Activated naive CD4-positive, alpha-beta T cell treated with anti-CD3 and anti-CD28 coated beads, Interleukin-2, amount 50 U/mL, for 16 hours (primary cell): Measurements from ENCODE around the gene BLVRB.
"Not testable (repeated sequence)": the region's sequence is repeated elsewhere in the genome, so short reads cannot be mapped to it uniquely, and the experiment has no call there.

ENCODE experiments used
- DNase-seq: peaks from one replicate; pipeline ENCODE4 v3.0.0-alpha.2; 2020

Gene BLVRB

DNA sequence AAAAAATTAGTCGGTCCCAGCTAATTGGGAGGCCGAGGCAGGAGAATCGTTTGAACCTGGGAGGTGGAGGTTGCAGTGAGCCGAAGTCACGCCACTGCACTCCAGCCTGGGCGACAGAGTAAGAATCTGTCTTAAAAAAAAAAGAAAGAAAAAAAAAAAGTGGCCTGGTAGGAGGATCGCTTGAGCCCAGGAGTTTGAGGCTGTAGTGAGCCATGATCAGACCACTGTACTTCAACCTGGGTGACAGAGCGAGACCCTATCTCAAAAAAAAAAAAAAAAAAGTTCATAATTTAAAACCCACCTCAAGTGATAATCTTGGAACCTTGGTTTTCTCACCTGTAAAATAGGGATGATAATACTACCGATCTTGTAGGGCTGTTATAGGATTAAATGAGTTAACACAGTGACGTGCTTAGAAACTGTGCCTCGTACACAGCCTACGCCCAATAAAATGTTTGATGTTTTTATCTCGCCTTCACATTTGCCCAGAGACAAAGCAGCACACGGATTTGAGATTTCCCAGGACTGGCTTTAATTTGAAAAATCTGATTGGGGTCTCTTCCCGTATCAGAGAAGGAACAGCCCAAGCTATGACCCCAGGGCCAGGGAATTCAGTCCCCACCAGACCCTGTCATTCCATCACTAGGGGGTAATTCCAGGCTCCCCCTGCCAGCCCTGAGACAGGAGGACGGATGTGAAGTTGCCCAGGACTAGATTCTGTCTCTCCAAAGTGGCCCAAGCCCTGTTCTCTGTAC is 43.4 kb downstream of the BLVRB start:
- no peak for DNase-seq

DNA sequence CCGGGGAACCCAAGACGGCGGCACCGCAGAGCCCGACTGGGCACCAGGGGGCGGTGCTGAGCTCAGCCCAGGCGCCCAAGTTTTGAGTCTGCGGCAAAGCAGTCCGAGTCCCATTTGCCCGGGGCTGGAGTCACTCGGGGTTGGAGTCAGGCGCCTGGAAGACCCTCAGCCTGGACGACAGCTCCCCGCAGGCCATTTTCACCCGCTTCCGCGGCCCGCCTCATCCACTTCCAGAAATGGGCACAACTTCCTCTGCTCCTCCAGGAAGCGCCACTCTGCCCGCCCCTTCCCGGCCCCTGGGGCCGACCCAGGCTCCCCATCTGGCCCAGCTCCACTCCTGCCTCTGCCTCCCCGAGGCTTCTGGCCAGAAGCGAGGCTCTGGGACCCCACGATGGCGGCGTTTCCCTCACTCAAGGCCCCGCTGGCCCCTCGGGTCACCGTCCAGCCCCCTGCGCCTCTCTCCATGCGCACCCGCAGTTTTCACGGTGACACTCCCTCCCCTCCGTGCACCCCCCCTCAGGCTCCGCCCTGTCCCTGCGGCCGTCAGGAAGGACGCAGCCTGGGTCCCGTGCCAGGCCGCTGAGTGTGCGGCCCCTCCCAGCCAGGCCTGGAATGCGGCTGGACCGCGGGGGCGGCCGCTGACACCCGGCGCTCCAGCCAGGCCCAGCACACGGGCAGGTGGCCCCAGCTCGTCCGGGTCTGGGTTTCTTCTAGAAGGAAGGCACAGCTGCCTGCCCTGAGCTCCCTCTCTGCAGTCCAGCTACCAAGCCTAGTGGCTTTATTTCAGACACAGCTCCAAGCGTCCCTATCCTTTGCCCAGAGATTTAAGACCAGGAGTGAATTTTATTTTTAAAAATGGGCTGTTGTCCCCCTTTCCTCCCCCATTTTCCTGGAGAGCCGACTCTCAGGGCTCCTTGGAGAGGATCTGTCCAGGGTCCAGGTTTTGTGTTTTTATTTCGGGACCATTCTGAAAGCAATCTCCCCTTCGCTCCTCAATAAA is 44.5 kb downstream of the BLVRB start:
- peak; percentile 71 for DNase-seq

DNA sequence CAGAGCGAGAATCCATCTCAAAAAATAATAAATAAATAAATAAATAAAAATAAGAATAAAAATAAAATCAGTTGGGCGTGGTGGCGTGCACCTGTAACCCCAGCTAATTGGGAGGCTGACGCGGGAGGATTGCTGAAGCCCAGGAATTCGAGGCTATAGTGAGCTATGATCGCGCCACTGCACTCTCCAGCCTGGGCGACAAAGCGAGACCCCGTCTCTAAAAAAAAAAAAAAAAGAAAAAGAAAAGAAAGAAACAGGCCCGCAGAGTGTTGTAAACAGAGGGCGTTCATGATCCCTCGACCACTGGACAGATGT is 45.1 kb downstream of the BLVRB start:
- no peak for DNase-seq

DNA sequence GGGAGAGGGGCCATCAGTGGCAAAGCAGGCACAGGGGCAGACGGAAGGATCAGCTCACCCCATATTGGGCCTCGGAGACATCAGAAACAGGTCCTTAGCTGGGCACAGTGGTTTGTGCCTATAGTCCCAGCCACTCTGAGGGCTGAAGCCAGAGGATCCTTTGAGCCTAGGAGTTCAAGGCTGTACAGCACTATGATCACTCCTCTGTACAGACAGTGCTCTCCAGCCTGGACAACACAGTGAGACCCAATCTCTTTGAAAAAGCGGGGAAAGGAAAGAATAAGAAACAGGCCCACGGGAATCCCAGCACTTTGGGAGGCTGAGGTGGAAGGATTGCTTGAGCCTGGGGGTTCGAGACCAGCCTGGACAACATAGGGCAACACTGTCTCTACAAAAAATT is 45.8 kb downstream of the BLVRB start:
- no peak for DNase-seq

DNA sequence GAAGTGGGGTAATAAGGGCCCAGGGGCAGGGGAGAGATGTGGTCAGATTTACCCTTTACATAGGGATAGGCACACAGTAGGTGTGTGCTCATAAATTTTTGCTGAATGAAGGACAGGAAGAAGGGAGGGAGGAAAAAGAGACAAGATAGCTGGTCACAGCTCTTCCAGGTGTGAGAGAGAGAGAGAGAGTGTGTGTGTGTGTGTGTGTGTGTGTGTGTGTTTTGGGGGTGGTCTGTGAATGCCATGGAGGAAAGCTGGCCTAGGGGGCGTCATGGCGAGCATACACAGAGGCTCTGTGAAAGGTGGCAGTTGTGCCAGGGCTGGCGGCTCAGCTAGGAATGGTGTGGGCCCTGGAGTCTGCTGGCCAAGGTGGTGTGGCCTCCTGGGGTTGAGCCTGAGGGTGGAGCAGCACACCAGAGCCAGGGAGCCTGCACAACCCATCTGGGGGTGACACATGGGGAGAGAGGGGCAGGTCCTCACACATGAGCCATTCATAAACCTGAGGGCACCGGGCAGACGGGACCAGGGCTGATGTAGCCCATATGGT is 46.4 kb downstream of the BLVRB start:
- no peak for DNase-seq

DNA sequence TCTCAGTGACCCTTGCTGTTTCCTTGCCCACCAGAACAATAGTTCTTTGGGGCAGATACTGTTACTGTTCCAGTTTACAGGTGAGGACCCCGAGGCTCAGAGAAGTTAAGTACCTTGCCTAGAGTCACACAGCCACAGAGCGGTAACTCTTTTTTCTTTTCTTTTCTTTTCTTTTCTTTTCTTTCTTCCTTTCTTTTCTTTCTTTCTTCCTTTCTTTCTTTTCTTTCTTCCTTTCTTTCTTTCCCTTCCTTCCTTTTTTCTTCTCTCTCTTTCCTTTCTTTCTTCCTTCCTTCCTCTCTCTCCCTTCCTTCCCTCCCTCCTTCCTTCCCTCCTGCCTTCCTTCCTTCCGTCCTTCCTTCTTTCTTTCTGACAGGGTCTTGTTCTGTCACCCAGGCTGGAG is 47.5 kb downstream of the BLVRB start:
- no peak for DNase-seq

DNA sequence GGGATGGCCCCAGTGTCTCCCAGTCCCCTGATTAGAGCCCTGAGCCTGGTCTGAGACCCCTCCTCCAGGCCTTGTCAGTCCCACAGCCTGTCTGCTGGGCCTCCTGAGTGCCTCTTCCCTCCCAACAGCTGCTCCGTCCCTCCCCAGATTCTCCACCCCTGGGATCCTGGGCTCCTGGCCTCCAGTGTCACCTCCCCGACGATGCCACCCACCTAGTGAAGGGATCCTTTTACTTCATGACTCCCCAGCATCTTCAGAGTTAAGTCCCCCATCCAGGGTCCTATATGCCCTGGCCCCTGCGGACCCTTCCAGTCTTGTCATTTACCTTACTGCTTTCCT is 47.9 kb downstream of the BLVRB start:
- DNase-seq: no peak

DNA sequence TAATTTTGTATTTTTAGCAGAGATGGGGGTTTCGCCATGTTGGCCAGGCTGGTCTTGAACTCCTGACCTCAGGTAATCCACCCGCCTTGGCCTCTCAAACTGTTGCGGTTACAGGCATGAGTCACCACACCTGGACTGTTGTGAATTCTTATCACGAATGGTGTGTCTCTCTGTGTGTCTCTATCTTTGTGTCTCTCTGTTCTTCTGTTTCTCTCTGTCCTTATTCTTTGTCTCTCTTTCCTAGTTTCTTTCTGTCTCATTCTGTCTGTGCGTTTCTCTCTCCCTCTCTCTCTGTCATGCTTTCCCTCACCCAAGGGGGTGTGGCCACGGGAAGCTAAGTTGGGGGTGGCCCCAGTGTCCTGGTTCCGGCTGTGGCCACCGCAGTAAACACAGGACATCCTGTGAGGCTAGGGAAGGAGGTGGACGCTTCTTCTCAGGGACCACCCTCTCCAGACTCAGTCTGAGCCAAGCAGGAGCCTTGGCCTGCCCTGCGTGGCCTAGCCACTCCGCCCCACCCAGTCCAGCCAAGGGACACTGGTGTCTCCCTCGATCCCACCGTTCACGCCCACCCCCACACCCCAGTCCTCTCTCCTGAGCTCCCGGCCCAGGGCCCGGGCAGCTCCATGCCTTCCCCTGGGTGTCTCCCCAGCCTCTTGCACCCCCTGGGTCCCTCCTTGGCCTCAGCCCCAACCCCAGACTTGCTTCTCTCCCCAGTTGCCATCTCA is 48.5 kb downstream of the BLVRB start:
- DNase-seq: no peak

DNA sequence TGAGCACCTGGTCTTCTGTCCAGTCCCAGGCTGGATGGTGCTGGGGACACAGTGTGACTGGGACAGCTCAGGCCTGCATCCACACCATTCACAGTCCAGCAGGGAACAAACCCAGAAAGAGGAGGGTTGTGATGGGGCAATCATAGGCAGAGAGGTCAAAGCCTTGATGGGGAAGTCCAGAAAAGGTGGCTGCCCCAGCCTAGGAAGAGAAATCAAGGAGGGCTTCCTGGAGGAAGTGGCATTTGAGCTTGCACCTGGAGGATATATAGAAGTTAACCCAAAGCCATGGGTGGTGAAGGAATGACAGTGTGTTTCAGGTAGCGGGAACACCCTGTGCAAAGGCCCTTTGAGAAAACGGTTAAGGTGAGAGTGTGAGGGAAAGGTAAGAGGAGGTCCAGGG is 49.8 kb downstream of the BLVRB start:
- no peak for DNase-seq

DNA sequence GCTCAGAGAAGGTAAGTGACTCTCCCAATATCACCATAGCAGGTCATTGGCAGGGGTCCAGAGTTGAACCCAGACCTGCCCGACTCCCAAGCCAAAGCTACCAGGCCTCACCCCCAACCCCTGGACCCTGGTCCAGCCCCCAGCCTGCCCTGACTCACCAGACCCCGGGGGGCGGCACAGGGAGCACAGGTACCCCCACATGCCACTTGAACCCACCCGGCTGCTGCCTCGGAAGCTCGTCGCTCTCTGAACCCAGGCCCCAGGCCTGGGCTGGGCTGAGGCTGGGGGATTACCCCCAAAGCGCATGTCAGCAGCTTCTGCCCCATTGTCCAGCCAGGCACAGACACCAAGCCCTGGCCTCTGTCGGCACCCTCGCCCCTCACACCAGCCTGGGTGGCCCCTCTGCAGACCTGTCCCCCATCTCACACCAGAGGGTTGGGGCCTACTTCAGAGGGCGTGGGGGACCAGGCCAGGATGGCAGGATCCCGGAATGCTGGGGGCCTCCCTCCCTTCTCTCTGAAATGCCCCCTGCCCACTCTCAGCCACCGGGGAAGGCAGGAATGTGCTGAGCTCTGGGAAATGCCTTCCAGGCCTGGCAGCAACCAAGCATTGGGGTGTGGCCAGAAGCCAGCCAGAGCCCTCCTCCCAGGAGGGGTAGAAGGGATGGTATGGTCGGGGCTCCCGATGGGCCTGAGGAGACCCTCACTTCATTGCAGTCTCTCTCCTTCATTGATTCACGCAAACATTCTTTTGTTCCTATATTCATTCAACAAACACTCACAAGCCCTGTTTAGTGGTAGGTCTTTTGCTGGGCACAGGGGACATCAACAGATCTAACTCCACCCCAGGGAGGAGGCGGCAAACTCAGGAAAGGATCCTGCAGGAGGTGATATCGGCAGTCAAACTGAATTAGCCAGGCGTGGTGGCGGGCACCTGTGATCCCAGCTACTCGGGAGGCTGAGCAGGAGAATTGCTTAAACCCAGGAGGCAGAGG is 50.7 kb downstream of the BLVRB start:
- no peak for DNase-seq

DNA sequence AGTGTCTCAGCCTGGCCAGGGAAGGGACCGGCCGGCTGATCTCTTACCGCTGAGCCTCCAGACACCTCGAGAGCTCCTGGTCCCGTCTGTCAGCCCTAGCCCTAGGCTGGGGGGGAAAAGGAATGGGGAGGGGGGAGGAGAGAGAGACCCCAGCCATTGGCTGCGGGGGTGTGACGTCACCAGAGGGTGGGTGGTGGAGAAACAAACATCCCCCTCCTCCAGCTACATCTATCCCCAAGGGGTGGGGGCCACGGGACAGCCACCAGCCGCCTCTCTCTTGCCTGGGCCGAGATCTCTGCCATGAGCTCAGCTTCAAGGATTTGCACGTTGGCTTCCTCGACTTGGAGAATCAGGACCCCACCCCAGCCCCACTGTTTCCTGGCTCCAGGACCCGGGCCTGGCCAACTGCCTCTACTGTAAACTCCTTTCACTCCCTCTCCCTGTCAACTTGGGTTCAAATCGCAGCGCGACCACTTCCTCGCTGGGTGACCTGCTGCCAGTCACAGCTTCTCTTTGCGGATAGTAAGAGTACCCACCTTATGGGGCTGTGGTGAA is 52.2 kb downstream of the BLVRB start, which contains the start of gene PRX:
Gene PRX, minus strand, starts transcription at position 88 of the 555 bp plus-strand sequence. CDS start 5,446 bp downstream, outside the sequence.
- no peak for DNase-seq

DNA sequence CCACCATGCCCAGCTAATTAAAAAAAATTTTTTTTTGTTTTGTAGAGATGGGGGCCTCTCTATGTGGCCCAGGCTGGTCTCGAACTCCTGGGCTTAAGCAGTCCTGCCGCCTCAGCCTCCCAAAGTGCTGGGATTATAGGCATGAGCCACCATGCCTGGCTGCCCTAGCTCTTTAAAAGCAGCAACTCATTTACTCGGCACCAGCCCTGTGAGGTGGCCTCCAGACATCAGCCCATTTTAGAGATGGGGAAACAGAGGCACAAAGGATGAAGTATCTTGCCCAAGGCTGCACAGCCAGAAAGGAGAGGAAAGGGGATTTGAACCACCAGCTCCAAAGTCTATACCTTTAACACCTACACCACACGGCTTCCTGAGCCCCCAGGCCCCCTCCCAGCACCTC is 52.7 kb downstream of the BLVRB start:
- DNase-seq: no peak

DNA sequence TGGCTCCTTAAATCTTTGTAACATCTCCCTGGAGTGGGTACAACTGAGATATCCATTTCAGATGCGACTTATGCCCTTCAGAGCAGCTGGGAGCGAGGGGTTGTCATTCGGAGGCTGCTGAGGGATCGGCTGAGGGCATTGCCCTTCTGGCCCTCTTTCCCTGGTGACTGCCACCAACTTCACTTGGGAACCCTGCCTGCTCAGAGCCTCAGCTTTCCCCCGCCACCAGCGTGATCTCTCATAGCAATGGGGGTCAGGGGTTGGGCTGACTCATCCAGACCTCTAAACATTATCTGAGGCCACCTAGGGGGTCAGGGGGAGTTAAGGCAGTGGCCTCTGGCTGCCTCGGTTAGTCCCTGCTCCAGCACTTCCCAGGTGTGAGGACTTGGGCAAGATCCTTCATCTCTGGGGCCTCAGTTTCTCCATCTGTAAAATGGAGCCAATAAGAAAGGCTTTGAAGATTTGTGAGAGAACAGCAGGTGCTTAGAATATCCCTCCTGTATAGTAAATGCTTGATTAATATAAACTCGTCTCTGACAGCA is 53.5 kb downstream of the BLVRB start:
- DNase-seq: no peak

DNA sequence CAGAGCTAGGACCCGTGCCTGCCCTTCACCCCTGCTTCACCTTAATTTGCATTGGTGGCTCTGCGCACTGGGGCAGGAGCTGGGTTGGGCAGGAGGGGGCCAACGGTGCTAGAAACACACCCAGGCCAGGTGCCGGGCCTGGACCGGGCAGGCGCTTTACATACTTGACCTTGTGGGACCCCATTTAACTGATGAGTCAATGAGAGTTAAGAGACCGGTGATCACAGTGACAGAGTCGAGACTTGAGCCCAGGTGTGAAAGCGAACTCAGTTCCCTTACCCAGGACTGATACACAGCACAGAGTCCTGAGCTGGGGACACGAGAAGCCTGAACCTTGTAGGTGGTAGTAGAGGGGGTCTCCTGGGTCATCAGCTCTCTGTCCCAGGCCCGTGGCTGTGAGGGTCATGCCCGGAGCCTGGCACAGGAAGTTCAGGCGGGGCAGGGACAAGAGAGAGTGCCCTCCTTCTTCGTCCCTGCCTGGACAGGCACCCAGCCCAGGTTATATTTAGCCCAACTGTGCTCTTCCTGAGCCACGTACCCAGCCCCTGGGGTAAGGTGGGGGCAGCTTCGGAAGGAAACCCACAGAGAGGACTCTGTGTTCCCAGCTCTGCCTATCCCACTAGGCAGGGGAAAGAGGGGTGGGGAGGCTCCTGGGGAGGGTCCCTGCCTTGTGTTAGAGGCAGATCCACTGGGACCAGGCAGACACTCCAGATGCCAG is 54.3 kb downstream of the BLVRB start:
- no peak for DNase-seq

DNA sequence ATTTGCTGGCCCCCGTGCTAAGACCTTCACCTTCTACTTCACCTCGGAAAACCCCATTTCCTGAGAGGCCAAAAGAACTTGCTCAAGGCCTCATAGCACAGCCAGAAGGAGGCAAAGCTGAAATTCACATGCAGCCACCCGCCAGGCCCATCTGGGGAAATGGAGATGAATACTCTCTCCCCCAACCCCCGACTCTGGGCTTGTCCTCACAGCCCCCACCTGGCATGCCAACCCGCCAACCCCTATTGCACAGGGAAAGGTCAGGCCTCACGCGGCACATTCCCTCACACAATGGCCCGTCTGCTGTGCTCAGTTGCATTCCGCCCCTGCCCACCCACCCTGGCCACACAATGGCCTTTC is 55.5 kb downstream of the BLVRB start:
- no peak for DNase-seq

DNA sequence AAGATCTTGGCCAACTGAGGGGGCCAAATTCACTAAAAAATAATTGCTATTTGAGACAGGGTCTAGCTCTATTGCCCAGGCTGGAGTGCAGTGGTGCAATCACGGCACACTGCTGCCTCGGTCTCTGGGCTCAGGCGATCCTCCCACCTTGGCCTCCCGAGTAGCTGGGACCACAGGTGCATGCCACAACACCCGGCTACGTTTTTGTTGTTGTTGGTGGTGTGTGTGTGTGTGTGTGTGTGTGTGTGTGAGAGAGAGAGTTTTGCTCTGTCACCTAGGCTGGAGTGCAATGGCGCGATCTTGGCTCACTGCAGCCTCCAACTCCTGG is 57.0 kb downstream of the BLVRB start:
- DNase-seq: not testable (repeated sequence)

DNA sequence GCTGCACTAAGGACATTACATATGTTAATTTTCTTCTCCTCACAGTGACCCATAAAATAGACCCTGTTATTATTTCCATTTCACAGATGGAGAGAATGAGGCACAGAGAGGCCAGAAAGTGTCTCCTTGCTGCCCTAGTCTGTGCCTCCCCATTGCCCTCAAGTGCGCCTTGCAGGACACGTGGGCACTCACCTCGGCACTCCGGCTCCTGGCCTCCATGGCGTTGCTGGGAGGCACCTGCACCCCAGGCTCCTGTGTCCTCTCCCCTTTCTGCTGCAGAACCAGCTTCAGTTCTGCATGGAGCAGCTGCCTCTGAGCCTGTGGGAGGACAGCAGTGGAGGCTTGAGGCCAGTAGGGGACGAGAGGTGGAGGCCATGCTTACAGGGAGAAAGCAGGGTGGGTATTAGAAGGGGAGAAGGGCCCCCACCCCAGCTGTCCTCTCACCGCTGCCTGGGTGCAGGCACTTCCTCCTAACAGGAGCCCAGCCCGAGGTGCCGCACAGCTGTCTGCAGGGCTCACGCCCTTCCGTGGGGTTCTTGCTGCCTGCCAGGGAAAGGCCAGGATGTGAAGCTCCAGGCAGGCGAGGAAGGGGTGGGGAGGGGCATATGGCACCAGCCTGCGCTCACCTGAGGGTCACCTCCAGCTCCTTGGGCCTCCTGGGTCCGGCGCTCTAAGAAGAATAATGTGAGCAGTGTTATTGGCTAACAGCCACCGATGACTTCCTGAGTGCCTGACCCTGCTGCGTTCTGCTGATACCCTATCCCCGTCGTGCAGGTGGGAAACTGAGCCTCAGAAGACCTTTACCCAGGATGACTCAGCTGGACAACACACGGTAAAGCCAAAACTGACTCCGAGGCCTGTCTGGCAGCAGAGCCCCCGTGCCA is 57.6 kb downstream of the BLVRB start:
- DNase-seq: no peak

DNA sequence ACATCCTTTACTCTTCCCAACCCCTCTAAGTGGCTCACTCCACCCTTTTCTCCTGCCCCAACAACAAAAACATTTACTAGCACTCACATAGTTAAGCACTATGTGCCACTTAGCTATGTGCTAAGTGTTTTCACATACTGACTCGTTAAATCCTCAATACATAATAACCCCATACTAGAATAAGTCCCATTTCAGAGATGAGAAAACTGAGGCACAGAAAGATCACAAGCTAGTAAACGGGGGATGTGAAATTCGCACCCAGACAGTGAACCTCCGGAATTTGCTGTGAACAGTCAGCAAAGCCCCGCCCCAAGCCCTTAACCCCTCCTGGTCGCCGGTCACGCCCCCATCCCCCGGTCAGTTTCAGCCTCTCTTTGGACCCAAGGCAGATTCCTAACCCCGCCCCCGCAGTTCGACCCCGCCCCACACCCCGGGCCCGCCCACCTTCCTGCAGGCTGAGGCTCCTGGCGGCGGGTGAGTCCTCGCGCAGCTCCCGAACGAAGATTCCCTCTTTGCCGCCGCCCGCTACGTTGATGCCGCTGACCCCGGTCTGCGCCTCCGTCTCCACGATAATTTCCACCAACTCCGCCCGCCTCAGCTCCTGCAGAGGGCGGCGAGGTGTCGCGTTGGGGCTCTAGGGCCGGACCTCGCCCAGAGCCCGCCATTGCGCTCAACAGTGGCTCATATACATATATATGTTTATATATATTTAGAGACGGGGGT is 62.1 kb downstream of the BLVRB start:
- DNase-seq: peak; percentile 65

DNA sequence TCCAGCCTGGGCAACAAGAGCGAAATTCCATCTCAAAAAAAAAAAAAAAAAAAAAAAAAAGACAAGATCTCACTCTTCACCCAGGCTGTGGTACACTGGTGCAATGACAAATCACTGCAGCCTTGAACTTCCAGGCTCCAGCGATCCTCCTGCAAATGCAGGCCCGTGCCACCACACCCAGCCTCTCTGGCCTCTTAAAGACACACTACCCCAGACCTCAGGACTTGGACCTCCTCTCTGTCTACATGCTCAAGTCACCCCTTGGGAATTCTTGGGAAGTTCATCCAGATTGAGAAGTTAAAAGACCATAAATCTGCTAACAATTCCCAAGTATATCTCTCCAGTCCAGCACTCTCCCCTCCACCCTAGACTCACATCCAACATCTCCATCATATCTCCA is 65.0 kb downstream of the BLVRB start:
- DNase-seq: no peak
